Natural killer cell (primary cell): Measurements from ENCODE around the gene IKZF2. TPM values are rescaled to one million over a fixed set of nuclear protein-coding genes. Genes with fewer than 3 reads are reported as not detected.

Experiments
- ATAC-seq, 3 donors: fragments of 150-1000 bp in 2 of 3; fragments of 200-7000 bp in 1 of 3; cut with Tn5 transposase; 1 replicate in 1 of 3; 2 replicates in 2 of 3; pipeline ENCODE4 v1.10.0; 2021; ENCODE audit warnings: mild to moderate bottlenecking in 2 of 3, moderate library complexity in 2 of 3
- DNase-seq, 2 donors: peaks; one replicate each; pipeline versions ENCODE4 v3.0.0 to v3.0.0-alpha.2; 2013 to 2021; ENCODE audit warnings: mixed read lengths in 1 of 2
- H3K27ac ChIP-seq: one replicate; pipeline ENCODE4 v1.5.1; 2013; ENCODE audit warnings: mild to moderate bottlenecking, low read length
- H3K27me3 ChIP-seq: one replicate; pipeline ENCODE4 v1.6.1; 2013; ENCODE audit warnings: low read length; ENCODE audit not compliant: control insufficient read depth, insufficient read depth
- H3K36me3 ChIP-seq: one replicate; pipeline ENCODE4 v1.6.1; 2013; ENCODE audit warnings: low read length; ENCODE audit not compliant: control insufficient read depth, insufficient read depth
- H3K4me1 ChIP-seq: one replicate; pipeline ENCODE4 v1.6.1; 2013; ENCODE audit warnings: low read length; ENCODE audit not compliant: control insufficient read depth, insufficient read depth
- H3K4me3 ChIP-seq: one replicate; pipeline ENCODE4 v1.5.1; 2013; ENCODE audit warnings: low read length
- H3K9me3 ChIP-seq: one replicate; pipeline ENCODE4 v1.6.1; 2013; ENCODE audit warnings: low read length; ENCODE audit not compliant: control insufficient read depth, insufficient read depth
- H3K27ac Mint-ChIP-seq, 2 donors: one replicate each; pipeline ENCODE4 v1.8.0; 2022; ENCODE audit warnings: mild to moderate bottlenecking in 2 of 2, mixed read lengths in 2 of 2, moderate library complexity in 1 of 2
- H3K27me3 Mint-ChIP-seq, 2 donors: one replicate each; pipeline ENCODE4 v1.8.0; 2022; ENCODE audit warnings: low read depth in 2 of 2, mixed read lengths in 2 of 2
- H3K36me3 Mint-ChIP-seq: one replicate; pipeline ENCODE4 v1.8.0; 2022; ENCODE audit warnings: mixed read lengths
- H3K4me1 Mint-ChIP-seq, 2 donors: one replicate each; pipeline ENCODE4 v1.8.0; 2022; ENCODE audit warnings: mixed read lengths in 2 of 2
- H3K4me3 Mint-ChIP-seq: one replicate; pipeline ENCODE4 v1.8.0; 2022; ENCODE audit warnings: mild to moderate bottlenecking, moderate library complexity, mixed read lengths
- H3K9me3 Mint-ChIP-seq, 2 donors: one replicate each; pipeline ENCODE4 v1.8.0; 2022; ENCODE audit warnings: mixed read lengths in 2 of 2
- WGBS: methylation state at CpG from one replicate; pipeline ENCODE4 v1.1.7; 2013; ENCODE audit warnings: missing lambda C conversion rate; ENCODE audit not compliant: insufficient coverage; 5-methylcytosine and 5-hydroxymethylcytosine counted together
- intact Hi-C: fragments of 100-400 bp; cut with micrococcal nuclease; formaldehyde crosslinking; loops from one replicate; pipeline ENCODE4 v1.14.2; 2022
- total RNA-seq, 4 donors: library from RNA; stranded (reverse); fragments of 120-200 nt in 1 of 4; gene quantifications; one replicate each; pipeline versions ENCODE4 v1.2.3 to v1.2.4, GENCODE V29; 2013 to 2022
- TF ChIP-seq, protein P1 (sequence below): fragments of 200-600 bp; IDR thresholded peaks from one replicate; pipeline ENCODE4 v1.8.0; 2022; ENCODE audit warnings: antibody characterized with exemption

Gene IKZF2
- total RNA-seq, 3 donors from 2014 or later (not counting 1 experiment from before 2014, with no cell fraction given) = 74.4 to 162 (median 133) TPM

DNA sequence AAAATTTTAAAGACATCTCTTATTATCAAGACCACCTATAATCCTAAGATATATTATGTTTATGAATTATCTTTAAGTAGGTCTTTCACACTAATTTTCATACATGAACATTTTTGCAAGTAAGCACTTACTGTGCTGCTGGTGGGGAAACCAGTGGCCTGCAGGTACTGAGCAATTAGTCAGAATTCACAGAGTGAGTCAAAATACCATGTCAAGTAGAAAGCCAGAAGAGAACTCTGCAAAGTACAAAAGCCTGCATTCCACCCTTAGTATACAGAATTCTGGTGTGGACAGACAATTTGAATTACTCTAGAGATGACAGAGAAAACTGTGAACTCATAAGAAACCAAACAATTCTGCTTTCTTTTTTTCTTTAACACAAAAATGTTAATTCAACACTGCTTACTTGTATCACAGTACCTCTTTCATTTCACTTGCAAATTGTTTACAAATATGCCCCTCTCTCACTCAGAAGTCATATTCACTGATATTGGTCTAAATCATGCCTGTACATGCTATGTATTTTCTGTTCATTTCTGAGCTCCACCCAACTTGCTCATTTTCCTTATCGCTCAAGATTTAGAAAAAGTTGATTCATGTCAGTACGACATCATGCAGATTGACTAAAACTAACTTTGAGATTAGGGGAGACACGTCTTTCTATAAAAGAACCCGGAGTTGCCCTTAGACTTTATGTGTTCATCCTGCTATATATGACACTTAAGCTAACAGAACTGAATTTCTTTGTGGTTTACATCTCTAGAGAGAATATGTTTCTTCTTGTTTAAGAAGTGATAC lies 182.9 kb downstream of the IKZF2 start:
- peak overlapping the region; percentile 56 for H3K4me3 Mint-ChIP-seq
- H3K27ac Mint-ChIP-seq = peak overlapping the region; percentile 87 to 94
- WGBS = 42% methylated on average over 4 of the region's 4 CpGs
- no peaks in the 10 kb centered on the region for H3K27me3 Mint-ChIP-seq
- no peaks in the 10 kb centered on the region for H3K9me3 ChIP-seq
- peak overlapping the region; percentile 54 for H3K27ac ChIP-seq
- H3K9me3 Mint-ChIP-seq = no peaks in the 10 kb centered on the region
- ATAC-seq (peak; percentile 68 to 71 (median 70)), DNase-seq (no peak)
- no peaks in the 10 kb centered on the region for H3K4me1 ChIP-seq
- TF ChIP-seq, protein P1, sequence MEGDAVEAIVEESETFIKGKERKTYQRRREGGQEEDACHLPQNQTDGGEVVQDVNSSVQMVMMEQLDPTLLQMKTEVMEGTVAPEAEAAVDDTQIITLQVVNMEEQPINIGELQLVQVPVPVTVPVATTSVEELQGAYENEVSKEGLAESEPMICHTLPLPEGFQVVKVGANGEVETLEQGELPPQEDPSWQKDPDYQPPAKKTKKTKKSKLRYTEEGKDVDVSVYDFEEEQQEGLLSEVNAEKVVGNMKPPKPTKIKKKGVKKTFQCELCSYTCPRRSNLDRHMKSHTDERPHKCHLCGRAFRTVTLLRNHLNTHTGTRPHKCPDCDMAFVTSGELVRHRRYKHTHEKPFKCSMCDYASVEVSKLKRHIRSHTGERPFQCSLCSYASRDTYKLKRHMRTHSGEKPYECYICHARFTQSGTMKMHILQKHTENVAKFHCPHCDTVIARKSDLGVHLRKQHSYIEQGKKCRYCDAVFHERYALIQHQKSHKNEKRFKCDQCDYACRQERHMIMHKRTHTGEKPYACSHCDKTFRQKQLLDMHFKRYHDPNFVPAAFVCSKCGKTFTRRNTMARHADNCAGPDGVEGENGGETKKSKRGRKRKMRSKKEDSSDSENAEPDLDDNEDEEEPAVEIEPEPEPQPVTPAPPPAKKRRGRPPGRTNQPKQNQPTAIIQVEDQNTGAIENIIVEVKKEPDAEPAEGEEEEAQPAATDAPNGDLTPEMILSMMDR = no peak
- H3K36me3 ChIP-seq = no peaks in the 10 kb centered on the region
- H3K4me1 Mint-ChIP-seq = peaks cover 37 to 43% of the 10 kb centered on the region in 2 donors
- no peak overlapping the region for H3K4me3 ChIP-seq
- intact Hi-C loops = loop anchor here (1.0 to 5.0 kb wide), 2 partner anchors 11 to 34 kb away; no protein-coding TSS in a partner anchor
- H3K27me3 ChIP-seq = no peaks in the 10 kb centered on the region
- peaks cover 14% of the 10 kb centered on the region for H3K36me3 Mint-ChIP-seq

DNA sequence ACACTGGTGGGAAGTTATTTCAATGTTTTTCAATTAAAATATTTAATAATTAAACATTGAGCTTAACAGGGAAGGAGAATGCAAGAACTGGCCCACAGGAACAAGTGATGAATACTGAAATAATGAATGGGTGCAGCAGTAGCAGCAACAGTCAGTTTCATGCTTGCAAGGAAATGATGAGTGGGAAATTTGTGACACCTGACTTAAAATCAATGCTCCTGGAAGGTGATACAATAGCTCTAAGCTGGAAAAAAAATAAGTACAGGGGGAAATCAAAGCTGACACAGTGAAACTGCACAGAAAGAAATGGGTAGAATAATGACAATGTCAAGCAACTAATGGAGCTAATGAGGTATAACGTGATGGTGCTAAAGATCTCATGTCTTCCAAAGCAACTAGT lies 184.5 kb downstream of the IKZF2 start:
- DNase-seq = no peak
- Mint-ChIP-seq H3K9me3 (no peaks in the 10 kb centered on the region), H3K27ac (peak overlapping the region in 1 of 2 donors; percentile 94), H3K4me3 (no peak overlapping the region), H3K4me1 (peaks cover 38 to 45% of the 10 kb centered on the region in 2 donors), H3K27me3 (no peaks in the 10 kb centered on the region), H3K36me3 (peaks cover 17% of the 10 kb centered on the region)
- Histone ChIP-seq H3K9me3 (no peaks in the 10 kb centered on the region), H3K27me3 (no peaks in the 10 kb centered on the region), H3K4me1 (no peaks in the 10 kb centered on the region), H3K4me3 (no peak overlapping the region), H3K36me3 (no peaks in the 10 kb centered on the region), H3K27ac (no peak overlapping the region)
- TF ChIP-seq, protein P1 = no peak
- intact Hi-C loops = loop anchor here (5.0 kb wide), 1 partner anchor 35 kb away; no protein-coding TSS in a partner anchor
- WGBS = 56% methylated on average over 1 of the region's 1 CpG
- ATAC-seq = no peak

DNA sequence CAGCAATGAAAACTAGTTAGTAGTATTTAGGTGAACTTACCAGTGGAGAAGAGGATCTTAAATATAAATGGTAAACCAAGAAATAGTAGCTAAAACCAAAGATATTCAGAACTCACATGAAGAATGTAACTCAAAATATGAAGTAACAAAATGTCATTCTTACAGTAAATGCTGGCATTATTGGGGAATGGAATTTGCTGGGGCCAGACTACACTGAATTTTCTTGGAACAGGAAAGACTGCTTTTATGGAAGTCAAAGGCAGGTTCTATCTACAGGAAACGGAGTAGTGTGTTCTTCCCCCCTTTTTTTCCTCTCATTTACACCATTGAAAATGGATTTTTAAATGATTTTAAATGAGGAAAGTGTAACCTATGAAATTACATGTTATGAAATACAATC lies 188.7 kb downstream of the IKZF2 start:
- H3K4me1 Mint-ChIP-seq = peaks cover 52 to 60% of the 10 kb centered on the region in 2 donors
- H3K36me3 Mint-ChIP-seq = peaks cover 12% of the 10 kb centered on the region
- H3K27ac Mint-ChIP-seq = peak overlapping the region; percentile 89 to 92
- no peak for DNase-seq
- Histone ChIP-seq H3K27ac (no peak overlapping the region), H3K4me1 (peaks cover 12% of the 10 kb centered on the region), H3K27me3 (no peaks in the 10 kb centered on the region), H3K4me3 (no peak overlapping the region), H3K9me3 (no peaks in the 10 kb centered on the region), H3K36me3 (peaks cover 2% of the 10 kb centered on the region)
- H3K9me3 Mint-ChIP-seq = no peaks in the 10 kb centered on the region
- no peak for ATAC-seq
- no CpG with 5 or more reads among the region's 1 CpG for WGBS
- H3K27me3 Mint-ChIP-seq = no peaks in the 10 kb centered on the region
- TF ChIP-seq, protein P1 = no peak
- no peak overlapping the region for H3K4me3 Mint-ChIP-seq
- intact Hi-C loops = no loop called here
